HG03108 (cell line): ENCODE results near the gene TRIM25.

Experiments
- ATAC-seq: cut with Tn5 transposase; IDR thresholded peaks from one replicate; pipeline ENCODE4 v1.9.1; 2021; ENCODE audit warnings: moderate library complexity; ENCODE audit not compliant: unreplicated experiment

Gene TRIM25

DNA sequence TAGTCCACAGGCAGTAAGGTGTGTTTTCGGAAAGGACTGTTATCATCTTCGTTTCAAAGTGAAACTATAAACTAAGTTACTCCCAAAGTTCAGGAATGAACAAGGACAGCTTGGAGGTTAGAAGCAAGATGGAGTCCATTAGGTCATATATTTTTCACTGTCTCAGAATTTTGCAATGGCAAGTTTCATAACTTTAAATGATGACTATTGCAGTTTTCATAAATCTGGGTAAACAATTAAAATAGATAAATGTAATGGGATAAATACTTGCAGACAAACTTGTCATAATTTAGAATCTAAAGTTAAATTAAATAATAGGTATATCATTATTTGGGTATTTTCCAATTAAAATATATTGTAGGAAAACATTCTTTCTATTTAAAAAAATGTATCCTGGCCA lies 14.7 kb upstream of the TRIM25 start:
- no peak for ATAC-seq

DNA sequence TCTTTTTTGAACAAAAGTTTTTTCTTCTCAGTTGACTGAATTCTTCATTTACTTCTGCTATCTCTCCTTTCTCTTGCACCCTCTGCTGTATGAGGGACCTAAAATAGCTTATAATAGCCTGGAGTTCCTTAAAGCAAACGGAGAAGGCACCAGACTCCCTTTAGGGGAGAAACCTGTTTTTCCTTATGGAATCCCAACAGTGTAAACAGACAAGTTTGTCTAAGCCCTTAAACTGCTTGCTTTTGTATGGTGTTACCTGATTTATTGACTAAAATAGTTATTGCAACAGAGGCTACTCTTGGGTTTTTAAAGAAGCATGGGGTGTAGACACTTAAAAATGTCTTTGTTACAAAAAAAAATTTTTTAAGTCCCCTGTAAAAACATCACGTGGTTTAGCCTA lies 12.9 kb upstream of the TRIM25 start:
- no peak for ATAC-seq

DNA sequence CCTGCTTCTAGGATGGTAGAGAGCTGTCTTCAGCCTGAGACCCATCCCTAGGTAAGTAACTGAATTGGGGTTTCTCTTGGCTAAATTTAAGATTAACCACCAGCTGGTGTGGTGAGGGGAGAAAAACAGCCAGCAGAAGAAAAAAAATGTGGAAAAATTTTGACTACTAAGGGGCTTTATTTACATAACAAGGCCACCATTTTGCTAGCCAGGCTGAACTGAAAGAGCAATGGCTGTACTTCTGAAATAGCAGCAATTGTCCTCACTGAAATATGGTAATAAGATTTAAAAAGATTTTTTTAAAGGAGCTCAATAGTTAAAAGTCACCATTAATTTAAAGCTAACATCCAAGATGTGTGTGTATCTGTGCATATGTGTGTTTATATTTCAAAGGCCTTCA lies 12.4 kb upstream of the TRIM25 start:
- ATAC-seq, result no peak

DNA sequence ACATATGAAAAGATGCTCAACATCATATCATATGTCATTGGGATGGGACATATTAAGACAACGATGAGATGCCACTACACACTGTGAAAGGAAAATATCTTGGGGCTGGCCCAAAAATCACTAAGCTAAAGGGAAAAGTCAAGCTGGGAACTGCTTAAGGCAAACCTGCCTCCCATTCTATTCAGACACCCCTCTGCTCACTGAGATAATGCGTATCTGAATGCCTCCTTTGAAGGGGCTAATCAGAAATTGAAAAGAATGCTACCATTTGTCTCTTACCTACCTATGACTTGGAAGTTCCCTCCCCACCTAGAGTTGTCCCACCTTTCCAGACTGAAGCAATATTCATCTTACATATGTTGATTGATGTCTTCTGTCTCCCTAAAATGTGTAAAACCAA lies 11.2 kb upstream of the TRIM25 start:
- no peak for ATAC-seq

DNA sequence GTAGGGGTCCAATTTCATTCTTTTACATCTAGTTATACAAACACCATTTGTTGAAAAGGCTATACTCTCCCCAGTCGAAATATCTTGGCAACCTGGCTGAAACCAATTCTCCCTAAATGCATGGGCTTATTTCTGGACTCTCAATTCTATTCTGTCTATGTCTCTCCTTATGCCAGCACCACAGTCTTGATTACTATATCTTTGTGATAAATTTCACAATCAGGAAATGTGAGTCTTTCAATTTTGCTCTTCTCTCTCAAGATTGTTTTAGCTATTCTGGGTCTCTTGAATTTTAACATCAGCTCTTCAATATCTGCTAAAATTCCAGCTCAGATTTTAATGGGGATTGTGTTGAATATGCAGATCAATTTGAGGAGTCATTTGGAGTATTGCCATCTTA lies 5.9 kb upstream of the TRIM25 start:
- no peak for ATAC-seq

DNA sequence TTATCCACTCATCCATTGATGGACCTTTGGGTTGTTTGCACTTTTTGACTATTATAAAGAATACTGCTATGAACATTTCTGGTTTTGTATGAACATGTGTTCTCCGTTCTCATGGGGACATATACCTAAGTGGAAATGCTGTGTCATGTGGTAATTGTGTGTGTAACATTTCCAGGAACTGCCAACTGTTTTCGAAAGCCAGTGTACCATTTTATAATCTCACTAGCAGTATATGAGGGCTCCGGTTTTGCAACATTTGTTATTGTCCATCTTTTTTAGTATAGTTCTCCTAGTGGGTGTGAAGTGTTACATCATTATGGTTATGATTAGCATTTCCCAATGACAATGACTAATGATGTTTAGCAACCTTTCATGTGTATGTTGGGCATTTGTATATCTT lies 5.1 kb upstream of the TRIM25 start:
- no peak for ATAC-seq

DNA sequence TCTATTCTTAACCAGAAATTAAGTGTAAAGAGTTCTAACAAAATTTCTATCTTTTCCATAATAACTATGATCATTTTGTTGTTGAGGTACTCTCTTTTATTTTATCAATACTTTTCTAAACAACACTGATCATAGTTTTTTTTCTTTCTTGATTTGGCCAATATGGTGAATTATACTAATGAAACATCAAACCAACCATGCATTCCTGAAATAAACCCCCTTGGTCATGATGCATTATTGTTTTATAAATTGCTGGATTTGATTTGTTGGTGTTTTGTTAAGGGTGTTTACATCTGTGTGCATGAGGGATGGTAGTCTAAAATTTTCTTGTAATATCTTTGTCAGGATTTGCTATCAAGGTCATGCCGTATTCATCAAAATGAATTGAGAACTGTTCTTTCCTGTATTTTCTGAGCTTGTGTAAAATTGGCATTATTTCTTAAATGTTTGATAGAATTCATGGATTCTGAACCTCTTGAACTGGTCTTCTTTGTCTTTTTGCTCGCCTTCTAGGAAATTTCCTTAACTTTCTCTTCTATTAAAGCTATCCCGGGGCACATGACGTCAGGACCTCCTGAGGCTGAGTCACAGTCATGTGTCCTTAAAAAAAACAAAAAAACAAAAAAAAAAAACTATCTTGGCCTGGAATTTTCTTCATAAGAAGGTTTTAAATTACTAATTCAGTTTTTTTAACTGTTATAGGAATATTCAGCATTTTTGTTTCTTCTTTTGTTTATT lies 3.9 kb upstream of the TRIM25 start:
- no peak for ATAC-seq

DNA sequence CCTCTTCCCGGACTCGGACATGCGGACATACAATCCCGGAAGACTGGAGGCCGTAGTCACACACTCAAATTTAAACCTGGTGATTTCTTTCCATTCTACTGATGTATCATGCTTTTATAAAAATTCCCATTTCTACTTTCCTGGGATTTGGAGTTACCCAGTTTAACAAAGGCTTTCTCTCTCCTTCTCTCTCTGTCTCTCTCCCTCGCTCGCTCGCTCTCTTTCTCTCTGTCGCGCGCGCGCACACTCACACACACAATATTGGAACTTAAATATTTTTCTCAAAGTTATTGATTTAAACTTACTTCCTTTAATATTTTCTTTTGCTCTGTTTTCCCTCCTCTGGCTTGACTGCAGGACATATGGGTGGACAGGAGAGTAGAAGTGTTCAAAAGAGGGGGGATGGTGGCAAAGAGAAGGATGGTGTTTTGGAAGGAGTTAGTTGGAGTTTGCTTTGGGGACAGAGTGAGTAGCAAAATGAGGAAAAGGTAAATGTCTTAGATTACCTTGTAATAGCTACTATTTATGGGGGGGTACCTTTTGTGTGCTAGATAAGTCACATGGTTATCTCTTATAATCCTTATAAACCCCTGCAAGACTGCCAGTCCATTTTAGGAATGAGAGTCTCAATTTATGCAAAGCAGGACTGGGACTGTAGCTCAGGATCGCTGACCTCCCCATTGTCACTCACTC lies 878 bp upstream of the TRIM25 start:
- no peak for ATAC-seq

DNA sequence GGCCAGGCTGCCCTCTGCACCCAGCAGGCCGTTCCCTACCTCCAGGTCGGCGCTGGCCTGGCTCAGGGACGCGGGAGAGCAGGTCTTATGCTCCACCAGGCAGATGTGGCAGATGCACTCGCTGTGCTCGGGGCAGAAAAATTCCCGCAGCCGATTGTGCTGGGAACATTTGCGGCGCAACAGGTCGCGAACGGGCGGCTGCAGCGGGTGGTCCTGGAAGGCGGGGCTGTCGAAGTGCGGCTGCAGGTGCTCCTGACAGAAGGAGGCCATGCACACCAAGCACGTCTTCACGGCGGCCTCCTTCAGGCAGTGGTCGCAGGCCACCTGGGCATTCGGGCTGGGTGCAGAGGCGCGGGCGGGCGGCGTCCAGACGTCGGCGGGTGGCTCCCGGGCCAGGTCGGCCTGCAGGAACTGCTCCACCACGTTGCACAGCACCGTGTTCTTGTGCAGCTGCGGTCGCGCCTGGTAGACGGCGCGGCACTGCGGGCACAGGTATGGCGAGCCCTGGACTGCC lies 439 bp downstream of the TRIM25 start:
- peak; percentile 17 for ATAC-seq

DNA sequence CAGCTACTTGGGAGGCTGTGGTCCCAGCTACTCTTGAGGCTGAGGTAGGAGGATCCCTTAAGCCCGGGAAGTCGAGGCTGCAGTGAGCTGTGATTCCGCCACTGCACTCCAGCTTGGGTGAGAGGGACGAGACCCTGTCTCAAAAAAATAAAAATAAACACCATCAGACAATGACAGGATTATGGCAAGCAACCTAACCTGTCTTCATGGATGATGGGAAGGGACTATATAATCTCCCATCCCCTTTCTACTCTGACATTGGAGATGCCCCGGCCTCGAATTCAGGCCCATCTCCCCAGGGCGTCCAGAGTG lies 893 bp downstream of the TRIM25 start:
- ATAC-seq, result no peak

DNA sequence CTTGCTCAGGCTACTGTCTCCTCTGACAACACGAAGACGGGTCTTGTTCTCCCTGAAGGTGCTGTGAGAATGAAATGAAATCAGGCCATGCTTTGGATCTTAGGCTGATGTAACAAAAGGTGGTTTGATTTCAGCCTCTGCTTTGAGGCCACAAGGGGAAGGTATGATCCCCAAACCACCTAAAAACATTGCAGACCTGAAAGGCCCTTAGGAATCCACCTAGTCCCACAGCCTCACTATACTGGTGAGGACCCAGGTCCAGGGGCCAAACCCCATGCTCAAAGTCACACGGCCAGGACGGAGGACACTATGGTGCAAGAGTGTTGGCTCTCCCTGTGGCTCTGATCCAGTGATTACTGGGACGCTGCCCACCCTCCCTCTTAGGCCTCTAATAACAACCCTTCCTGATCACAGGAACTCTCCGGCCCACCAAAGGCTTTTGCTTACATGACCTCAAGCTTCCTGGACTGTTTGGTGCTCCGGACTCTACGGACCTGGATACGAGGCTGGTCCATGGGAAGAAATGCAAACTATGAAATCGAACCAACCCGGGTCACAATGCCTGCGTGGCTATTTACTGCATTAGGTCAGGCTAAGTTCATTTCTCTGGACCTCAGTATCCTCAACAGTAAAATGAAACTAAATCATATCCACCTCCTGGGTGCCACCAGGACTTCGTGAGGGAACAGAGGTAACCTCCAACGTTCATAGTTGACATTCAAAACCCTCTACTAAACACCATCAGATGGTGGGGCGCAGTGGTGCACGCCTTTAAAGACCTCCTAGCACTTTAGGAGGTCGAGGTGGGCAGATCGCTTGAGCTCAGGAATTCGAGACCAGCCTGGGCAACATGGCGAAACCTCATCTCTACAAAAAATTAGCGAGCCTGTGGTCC lies 1.5 kb downstream of the TRIM25 start:
- ATAC-seq, result no peak

DNA sequence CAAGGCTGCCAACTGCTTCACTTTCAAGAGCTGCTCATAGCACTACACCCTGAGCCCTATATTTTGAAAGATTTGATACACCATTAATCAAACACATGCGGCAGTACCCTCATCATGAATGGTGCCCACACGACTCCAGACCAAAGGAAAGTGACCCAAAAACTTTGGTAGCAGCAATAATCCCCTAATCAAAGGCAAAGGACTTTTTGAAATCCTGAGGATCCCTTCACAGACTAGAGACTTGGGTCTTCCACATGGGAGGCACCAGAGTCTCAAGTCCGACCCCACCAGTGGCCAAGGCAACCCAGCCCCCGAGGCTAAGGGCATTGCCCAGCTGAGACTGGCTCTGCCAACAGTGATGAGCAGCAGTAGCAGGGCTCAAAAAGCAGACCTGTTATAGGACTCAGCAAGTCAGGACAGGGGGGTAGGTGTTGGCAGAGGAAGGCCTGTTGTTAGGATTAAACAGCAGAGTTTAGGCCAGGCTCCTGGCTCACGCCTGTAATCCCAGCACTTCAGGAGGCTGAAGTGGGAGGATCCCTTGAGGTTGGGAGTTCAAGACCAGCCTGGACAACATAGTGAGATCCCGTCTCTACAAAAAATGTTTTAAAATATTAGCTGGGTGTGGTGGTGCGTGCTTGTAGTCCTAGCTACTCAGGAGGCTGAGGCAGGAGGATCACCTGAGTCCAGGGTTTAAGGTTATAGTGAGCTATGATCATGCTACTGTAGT lies 3.2 kb downstream of the TRIM25 start:
- ATAC-seq, result no peak

DNA sequence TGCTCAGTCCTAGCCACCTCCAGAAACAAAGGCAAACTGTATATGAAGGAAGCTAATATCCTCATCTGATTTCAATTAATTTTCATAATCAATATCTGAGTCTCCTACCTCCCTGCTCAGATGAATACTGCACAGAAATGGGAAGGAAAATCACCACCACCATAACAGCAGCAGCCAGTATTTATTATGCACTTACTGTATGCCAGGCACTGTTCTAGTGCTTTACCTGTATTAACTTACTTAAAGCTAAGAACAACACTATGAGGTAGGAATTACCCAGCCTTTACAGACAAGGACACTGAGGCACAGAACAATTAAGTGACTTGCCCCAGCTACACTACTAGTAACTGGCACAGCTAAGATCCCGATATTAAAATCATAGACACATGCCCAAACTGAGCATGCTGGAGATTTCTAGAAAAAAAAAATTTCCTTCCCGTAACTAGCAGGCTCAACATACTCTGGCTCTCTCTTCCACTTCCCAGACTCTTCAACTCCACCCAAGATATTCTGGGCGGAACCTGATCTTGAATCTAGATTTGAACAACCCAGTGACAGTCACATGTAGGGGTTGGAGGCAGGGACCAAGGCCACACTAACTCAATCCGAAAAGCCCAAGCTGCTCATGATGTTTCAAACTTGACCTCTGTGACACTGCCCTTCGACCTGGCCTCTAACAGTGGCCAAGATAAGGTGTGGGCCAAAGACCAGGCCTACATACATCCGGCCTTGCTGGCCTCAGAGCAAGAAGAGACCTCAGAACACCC lies 3.9 kb downstream of the TRIM25 start:
- no peak for ATAC-seq

DNA sequence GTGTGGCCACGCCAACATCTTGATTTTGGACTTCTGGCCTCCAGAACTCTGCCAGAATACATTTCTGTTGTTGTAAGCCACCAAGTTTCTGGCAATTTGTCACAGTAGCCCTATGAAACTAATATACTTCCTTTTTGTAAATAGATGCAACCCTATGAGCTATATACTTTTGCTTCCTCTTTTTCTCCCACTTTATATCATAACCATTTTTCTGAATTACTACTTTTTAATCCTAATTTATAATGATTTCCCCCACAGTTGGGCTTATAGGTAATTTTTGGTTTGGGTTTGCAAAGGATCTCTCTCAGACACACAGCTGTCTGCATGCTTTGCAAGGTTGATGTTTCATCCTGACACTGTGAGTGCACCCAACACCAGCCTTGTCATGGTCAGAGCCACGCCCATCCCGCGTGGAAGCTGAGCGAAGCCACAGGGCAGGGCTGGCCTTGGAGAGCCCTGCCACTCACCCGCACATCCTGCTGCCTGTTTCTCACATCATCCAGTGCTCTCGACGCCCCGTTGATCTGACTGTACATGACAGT lies 5.8 kb downstream of the TRIM25 start:
- ATAC-seq, result peak; percentile 73

DNA sequence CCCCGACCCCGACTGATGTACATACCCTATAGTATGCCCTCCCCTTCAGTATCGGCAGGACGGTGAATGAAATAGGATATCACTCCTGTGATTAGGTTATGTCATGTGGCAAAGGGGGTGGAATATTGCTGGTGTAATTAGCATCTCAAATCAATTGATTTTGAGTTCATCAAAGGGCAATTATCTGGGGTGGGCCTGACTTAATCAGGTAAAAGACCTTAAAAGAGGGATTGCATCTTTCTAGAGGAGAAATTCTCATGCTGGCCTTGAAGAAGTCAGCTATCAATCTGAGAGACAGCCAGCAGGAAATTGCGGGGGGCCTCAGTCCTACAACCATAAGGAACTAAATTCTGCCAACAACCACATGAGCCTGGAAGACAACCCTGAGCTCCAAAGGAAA lies 10.3 kb downstream of the TRIM25 start:
- ATAC-seq, result no peak

DNA sequence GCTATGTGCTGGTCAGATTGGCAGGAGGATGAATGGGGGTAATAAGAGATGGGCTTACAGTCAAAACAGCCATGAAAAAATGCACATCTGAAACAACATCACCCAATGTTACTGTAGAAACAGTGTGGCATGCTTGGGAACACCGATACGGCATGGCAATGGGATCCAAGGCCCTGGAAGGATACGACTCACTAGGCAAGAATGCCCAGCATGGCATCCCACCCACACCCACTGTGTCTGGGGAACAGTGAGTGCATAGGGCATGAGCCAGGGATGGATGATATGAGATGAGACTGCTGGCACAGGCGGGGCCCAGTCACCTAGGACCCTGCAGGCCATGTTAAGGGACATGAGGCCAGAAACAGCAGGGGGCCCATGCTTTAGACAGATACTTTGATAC lies 11.5 kb downstream of the TRIM25 start:
- no peak for ATAC-seq

DNA sequence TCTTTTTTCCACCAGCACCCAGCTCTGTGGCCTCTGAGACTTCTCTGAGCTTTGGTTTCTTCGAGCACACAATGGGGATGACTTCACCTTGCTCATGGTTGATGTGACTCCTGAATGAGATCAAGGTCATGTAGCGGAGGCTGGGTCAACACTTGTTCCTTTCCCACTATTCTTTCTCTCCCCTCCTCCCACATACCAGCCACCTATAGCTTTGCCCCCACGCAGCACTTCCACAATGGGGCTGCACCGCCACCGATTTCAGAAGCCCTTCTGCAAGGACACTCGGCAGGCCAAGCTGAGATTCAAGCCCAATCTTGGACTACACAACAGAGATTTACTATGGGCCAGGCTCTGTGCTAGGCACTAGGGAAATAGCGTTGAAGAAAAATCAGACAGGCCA lies 14.4 kb downstream of the TRIM25 start:
- ATAC-seq, result no peak

DNA sequence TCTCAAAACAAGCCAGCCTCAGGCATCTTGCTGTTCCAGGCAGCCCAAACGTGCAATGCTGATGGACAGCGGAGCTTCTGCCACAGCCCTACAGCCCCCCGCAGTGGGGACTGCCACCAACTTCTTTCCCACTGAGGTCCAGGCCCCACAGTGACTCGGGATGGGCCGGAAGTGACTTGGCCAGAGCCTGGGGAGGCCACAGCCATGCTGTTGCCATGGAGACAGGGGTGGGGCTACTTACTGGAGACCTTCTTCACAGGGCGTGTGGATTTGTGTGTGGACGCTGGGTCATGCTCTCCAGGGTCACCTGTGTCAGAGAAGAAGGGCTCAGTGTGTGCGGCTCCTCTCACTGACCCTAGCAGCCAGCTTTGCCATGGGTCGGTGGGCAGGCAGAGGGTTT lies 15.0 kb downstream of the TRIM25 start:
- no peak for ATAC-seq

DNA sequence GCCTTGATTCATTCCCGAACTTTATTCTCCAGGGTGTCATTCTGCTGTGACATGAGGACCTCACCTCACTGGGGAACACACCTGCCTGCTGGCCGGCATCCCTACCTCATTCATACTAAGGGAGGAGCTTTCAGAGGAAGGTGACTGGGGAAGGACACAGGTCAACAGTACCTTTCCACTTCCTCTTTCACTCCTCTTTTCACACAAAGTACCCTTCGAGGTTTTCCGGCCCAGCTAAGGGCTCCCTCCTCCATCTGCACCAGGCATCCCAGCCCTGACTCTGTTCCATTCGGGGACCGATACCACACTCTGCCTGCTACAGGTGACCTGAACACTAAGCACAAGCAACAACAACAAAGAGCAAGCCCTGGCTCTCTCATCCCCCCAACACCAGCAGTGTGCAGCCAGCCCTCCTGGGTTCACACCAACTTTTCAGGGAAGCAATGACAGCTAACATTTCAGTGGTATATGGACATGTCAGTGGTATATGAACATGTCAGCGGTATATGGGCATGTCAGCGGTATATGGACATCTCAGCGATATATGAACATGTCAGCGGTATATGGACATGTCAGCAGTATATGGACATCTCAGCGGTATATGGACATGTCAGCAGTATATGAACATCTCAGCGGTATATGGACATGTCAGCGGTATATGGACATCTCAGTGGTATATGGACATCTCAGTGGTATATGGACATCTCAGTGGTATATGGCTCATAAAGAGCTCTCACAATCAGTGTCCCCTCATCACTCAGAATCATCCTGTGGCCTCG lies 16.0 kb downstream of the TRIM25 start:
- ATAC-seq, result no peak
